Stimulated activated naive CD4-positive, alpha-beta T cell (primary cell): Measurements from ENCODE around the gene DLX6.
A peak's percentile ranks its signal among the peaks of the same experiment; 100 is the strongest.
"Not testable (repeated sequence)": the region's sequence is repeated elsewhere in the genome, so short reads cannot be mapped to it uniquely, and the experiment has no call there.

ENCODE experiments used
- DNase-seq, 6 experiments: peaks; one replicate each; lab custom pipeline; 2025; lab: John Stamatoyannopoulos, UW

The DLX6 gene

GRCh38 chr7:97024209-97025129 is 19.1 kb downstream of the DLX6 start, which contains the start of gene DLX5:
Gene DLX5, minus strand, starts transcription at chr7:97024831. Its CDS starts 208 bp downstream, at chr7:97024623.
- no peak for DNase-seq

GRCh38 chr7:97025130-97025499 is 19.8 kb downstream of the DLX6 start:
- no peak for DNase-seq

- DNase-seq = peak in 3 of 6 experiments; percentile 6 to 19 (median 17)
Measured at GRCh38 chr7:97025983-97026714, 20.8 kb downstream of the DLX6 start.

GRCh38 chr7:97026715-97027426 is 21.5 kb downstream of the DLX6 start:
- DNase-seq = no peak

GRCh38 chr7:97027427-97028234 is 22.3 kb downstream of the DLX6 start:
- peak; percentile 45 to 72 (median 50) for DNase-seq

- not testable (repeated sequence) for DNase-seq
Measured at GRCh38 chr7:97034213-97034852, 29.0 kb downstream of the DLX6 start.

- DNase-seq = no peak
Measured at GRCh38 chr7:97039374-97040065, 34.2 kb downstream of the DLX6 start.

GRCh38 chr7:97043281-97043680 is 37.9 kb downstream of the DLX6 start:
- no peak for DNase-seq
